ENCODE data around the gene RBM42.
"Not testable (repeated sequence)": the region's sequence is repeated elsewhere in the genome, so short reads cannot be mapped to it uniquely, and the experiment has no call there.

RBM42 gene, protein sequence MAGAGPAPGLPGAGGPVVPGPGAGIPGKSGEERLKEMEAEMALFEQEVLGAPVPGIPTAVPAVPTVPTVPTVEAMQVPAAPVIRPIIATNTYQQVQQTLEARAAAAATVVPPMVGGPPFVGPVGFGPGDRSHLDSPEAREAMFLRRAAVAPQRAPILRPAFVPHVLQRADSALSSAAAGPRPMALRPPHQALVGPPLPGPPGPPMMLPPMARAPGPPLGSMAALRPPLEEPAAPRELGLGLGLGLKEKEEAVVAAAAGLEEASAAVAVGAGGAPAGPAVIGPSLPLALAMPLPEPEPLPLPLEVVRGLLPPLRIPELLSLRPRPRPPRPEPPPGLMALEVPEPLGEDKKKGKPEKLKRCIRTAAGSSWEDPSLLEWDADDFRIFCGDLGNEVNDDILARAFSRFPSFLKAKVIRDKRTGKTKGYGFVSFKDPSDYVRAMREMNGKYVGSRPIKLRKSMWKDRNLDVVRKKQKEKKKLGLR

DNA sequence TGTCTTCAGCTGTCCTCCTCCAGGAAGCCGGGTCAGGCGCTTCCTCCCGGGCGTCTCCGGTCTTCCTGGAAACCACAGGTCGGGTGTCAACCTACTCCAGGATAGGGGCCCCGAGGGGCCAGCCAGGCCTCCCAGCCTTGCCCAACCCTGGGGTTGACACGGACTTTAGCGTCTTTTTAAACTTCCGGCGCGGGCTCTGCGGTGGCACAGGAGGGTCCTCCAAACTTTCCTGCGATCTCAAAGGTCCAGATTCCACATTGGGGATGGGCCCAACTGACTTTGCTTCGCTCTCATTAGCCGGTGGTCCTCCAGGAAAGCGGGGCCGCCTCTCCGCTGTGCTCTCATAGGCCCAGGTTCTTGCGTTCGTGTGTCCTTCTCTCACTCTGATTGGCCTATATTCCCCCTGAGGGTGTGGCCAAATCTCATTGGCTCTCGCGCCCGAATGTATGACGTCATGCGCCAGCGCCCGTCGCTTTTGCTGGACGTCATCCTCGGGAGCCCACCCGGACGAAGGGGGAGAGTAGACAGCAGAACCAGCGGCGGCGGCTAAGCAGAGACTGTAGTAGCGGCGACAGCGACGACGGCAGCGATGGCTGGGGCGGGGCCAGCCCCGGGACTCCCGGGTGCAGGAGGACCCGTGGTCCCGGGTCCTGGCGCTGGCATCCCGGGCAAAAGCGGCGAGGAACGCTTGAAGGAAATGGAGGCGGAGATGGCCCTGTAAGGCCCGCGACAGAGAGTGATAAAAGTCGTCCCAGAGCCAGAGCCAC, at the start of gene RBM42:
Gene RBM42, plus strand, starts transcription at position 472 of the 767 bp plus-strand sequence. Its CDS starts 118 bp downstream, at position 590.
- H3K4me3 Mint-ChIP-seq = peak within 1 kb of the TSS; percentile 98
- peaks cover 21% of the 10 kb centered on the region for H3K4me1 Mint-ChIP-seq (ENCODE audit: low read depth)
- H3K27me3 Mint-ChIP-seq = no peaks in the 10 kb centered on the region
- peaks cover 2% of the 10 kb centered on the region for H3K36me3 Mint-ChIP-seq
- H3K27ac Mint-ChIP-seq = peak within 1 kb of the TSS; percentile 96
- H3K9me3 Mint-ChIP-seq (ENCODE audit: low read depth) = no peaks in the 10 kb centered on the region

DNA sequence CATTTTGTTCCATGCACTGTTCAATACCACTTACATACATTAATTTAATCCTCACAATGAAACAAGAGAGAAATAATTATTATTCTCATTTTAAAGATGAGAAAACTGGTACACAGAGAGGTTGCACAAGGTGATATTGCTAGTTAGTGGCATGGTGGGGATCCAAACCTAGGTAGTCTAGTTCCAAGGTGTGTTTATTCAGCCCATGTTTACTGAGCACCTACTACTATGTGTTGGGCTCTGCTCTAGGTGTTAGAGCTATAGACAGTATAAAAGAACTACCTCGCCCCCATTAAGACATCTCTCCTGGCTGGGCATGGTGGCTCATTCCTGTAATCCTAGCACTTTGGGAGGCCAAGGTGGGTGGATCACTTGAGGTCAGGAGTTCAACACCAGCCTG, 46.1 kb upstream of the RBM42 start:
- Mint-ChIP-seq H3K4me1 (ENCODE audit: low read depth) (no peaks in the 10 kb centered on the region), H3K9me3 (ENCODE audit: low read depth) (no peaks in the 10 kb centered on the region), H3K27ac (no peak overlapping the region), H3K27me3 (peaks cover 19% of the 10 kb centered on the region), H3K36me3 (peaks cover 2% of the 10 kb centered on the region), H3K4me3 (no peak overlapping the region)

DNA sequence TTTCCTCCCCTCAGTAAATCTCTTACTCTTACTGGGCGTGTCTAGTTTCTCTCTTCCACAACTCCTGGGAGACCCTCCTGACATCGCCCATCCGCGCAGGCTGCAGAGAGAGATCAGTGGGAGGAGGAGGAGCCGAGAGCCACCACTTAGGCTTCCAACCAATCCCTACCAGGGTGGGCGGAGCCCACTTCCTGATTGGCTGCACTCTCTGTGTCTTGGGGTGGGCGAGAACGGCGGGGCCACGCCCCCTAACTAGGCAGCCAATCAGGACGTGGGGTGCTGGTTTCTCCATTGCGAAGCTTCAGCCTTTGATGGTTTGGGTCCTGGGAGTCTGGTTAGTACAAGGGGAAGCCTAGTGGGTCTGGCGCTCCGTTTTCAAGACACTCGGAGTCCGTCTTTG, 43.0 kb upstream of the RBM42 start, which contains the start of gene PMIS2:
Gene PMIS2, plus strand, starts transcription at position 326 of the 400 bp plus-strand sequence. CDS start 87 bp downstream, outside the sequence.
- Mint-ChIP-seq H3K27ac (no peak within 1 kb of the TSS), H3K4me1 (ENCODE audit: low read depth) (no peaks in the 10 kb centered on the region), H3K9me3 (ENCODE audit: low read depth) (no peaks in the 10 kb centered on the region), H3K27me3 (peaks cover 14% of the 10 kb centered on the region), H3K4me3 (no peak within 1 kb of the TSS), H3K36me3 (no peaks in the 10 kb centered on the region)

DNA sequence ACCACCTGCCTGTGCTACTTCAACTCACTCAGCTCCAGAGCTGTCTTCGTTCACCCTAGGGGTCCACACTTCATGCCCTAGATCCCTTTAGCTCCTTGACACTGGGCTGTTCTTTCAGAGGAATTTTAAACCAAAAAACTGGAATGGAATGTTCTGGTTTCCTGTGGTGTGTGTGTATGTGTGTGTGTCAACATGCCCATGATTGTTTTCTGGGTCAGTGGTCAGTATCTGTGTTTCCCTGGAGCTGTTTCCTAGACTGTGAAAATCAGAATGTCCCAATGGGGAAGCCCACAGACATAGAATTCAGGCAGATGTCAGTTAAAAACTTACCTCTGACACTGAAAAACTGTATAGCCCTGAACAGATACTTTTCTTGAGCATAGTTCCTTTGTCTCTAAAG, 41.5 kb upstream of the RBM42 start:
- no peak overlapping the region for H3K4me3 Mint-ChIP-seq
- no peak overlapping the region for H3K27ac Mint-ChIP-seq
- H3K36me3 Mint-ChIP-seq = no peaks in the 10 kb centered on the region
- H3K4me1 Mint-ChIP-seq (ENCODE audit: low read depth) = no peaks in the 10 kb centered on the region
- H3K9me3 Mint-ChIP-seq (ENCODE audit: low read depth) = no peaks in the 10 kb centered on the region
- peaks cover 14% of the 10 kb centered on the region for H3K27me3 Mint-ChIP-seq

DNA sequence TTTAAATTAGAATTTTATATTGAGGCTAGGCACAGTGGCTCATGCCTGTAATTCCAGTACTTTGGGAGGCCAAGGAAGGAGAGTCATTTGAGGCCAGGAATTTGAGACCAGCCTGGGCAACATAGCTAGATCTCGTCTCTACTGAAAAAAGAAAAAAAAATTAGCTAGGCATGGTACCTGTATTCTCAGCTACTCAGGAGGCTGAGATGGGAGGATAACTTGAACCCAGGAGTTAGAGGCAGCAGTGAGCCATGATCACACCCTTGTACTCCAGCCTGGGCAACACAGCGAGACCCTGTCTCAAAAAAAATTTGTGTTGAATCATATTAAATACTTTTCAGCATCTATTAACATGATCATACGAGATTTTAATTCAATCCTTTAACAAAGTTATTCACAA, 38.0 kb upstream of the RBM42 start:
- Mint-ChIP-seq H3K4me3 (no peak overlapping the region), H3K36me3 (no peaks in the 10 kb centered on the region), H3K27me3 (peaks cover 6% of the 10 kb centered on the region), H3K9me3 (ENCODE audit: low read depth) (no peaks in the 10 kb centered on the region), H3K4me1 (ENCODE audit: low read depth) (no peaks in the 10 kb centered on the region), H3K27ac (no peak overlapping the region)

DNA sequence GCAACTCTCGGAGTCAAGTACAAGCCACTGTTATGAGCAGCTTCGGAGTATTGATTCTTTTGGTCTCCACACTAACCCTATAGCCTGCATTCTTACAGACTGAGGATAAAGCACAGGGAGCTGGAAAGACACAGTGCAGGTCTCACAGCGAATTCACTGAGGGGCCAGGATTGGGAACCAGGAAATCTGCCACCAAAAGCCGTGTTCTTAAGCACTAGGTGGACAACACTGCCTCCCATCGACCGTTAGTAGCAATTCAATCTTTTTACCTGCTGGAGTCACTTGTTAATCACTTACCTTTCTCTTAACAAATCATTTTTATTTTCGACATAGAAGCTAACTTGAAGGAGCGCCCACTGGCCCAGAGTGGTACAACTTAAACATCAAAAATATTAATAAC, 36.6 kb upstream of the RBM42 start:
- Mint-ChIP-seq H3K4me1 (ENCODE audit: low read depth) (no peaks in the 10 kb centered on the region), H3K27me3 (peaks cover 2% of the 10 kb centered on the region), H3K27ac (no peak overlapping the region), H3K4me3 (no peak overlapping the region), H3K9me3 (ENCODE audit: low read depth) (no peaks in the 10 kb centered on the region), H3K36me3 (no peaks in the 10 kb centered on the region)

DNA sequence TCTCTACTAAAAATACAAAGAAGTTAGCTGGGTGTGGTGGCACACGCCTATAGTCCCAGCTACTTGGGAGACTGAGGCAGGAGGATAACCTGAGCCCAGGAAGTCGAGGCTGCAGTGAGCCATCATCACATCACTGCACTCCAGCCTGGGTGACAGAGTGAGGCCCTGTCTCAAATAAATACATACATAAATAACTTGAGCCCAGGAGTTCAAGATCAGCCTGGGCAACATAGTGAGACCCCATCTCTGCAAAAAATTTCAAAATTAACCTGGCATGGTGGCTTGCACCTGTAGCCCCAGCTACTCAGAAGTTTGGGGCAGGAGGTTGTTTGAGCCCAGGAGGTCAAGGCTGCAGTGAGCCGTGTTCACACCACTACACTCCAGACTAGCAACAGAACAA, 33.8 kb upstream of the RBM42 start:
- H3K9me3 Mint-ChIP-seq (ENCODE audit: low read depth); H3K36me3 Mint-ChIP-seq; H3K27ac Mint-ChIP-seq; H3K4me3 Mint-ChIP-seq; H3K27me3 Mint-ChIP-seq; H3K4me1 Mint-ChIP-seq (ENCODE audit: low read depth): not testable (repeated sequence)

DNA sequence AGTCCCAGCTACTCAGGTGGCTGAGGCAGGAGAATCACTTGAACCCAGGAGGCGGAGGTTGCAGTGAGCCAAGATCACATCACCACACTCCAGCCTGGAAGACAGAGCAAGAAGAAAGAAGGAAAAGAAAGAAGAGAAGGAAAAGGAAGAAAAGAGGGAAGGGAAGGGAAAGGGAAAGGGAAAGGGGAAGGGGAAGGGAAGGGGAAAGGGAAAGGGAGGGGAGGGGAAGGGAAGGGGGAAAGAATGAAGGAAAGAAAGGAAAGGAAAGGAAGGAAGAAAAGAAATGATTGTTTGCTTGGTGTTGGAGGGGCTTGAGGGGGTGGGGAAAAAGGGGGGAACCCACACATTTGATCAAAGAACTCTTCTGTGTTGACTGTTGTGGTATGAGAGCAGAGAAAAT, 32.9 kb upstream of the RBM42 start:
- Mint-ChIP-seq H3K27me3 (peaks cover 2% of the 10 kb centered on the region), H3K9me3 (ENCODE audit: low read depth) (no peaks in the 10 kb centered on the region), H3K4me1 (ENCODE audit: low read depth) (no peaks in the 10 kb centered on the region), H3K27ac (no peak overlapping the region), H3K4me3 (no peak overlapping the region), H3K36me3 (no peaks in the 10 kb centered on the region)

DNA sequence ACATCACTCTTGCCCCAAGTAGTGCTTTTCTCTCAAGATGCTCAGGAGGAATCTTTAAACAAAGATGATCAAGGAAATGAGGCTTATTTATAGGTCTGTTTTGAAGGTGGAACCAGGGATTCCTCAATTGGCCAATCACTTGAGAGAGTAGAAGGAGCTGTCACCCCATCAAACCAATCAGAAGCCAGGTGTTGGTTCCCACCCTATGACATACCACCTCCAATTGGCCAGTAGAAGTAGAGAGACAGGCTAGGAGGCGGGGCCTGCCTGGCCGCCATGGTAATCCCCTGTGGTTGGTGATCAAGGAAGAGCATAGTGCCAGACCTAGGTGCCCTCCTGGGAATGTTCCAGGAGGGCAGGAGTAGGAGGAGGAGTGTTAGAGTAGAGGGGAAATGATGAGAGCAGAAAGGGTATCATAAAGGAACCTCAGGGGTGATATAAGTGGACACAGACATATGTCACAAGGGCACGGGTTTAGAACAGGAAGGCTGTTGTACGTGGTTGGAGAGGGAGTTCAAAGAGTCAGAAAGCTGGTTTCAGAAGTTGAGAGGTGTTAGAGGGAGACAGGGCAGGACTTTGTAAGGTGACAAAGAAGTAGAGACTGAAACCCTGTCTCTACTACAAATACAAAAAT, 32.4 kb upstream of the RBM42 start:
- Mint-ChIP-seq H3K4me3 (no peak overlapping the region), H3K27me3 (peaks cover 2% of the 10 kb centered on the region), H3K9me3 (ENCODE audit: low read depth) (no peaks in the 10 kb centered on the region), H3K4me1 (ENCODE audit: low read depth) (no peaks in the 10 kb centered on the region), H3K36me3 (no peaks in the 10 kb centered on the region), H3K27ac (no peak overlapping the region)

DNA sequence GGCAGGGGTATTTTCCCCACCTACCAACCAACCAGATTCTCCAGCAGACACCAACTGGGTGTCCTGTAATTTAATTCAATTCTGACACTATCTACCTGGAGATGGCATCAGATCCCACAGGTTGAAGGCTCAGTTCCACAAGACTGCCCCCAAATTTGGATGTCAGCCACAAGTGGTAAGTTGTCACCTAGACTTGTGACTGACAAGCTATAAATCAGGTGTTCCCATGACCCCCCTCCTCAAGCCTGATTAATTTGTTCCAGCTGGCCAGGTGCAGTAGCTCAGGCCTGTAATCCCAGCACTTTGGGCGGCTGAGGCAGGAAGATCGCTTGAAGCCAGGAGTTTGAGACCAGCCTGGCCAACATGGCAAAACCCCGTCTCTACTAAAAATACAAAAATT, 26.9 kb upstream of the RBM42 start:
- Mint-ChIP-seq H3K4me1 (ENCODE audit: low read depth) (no peaks in the 10 kb centered on the region), H3K27me3 (no peaks in the 10 kb centered on the region), H3K4me3 (no peak overlapping the region), H3K36me3 (no peaks in the 10 kb centered on the region), H3K27ac (no peak overlapping the region), H3K9me3 (ENCODE audit: low read depth) (no peaks in the 10 kb centered on the region)

DNA sequence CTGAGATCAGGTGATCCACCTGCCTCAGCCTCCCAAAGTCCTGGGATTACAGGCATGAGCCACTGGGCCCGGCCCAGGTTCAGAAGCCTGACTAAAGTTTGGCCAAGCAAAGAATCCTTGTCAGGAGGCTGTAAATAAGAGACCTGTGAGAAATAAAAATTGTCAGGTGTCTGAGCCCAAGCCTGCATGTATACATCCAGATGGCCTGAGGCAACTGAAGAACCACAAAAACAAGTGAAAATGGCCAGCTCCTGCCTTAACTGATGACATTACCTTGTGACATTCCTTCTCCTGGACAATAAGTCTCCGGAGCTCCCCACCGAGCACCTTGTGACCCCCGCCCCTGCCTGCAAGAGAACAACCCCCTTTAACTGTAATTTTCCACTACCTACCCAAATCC, 24.4 kb upstream of the RBM42 start:
- not testable (repeated sequence) for H3K9me3 Mint-ChIP-seq (ENCODE audit: low read depth); H3K27ac Mint-ChIP-seq; H3K4me3 Mint-ChIP-seq; H3K36me3 Mint-ChIP-seq; H3K27me3 Mint-ChIP-seq; H3K4me1 Mint-ChIP-seq (ENCODE audit: low read depth)

DNA sequence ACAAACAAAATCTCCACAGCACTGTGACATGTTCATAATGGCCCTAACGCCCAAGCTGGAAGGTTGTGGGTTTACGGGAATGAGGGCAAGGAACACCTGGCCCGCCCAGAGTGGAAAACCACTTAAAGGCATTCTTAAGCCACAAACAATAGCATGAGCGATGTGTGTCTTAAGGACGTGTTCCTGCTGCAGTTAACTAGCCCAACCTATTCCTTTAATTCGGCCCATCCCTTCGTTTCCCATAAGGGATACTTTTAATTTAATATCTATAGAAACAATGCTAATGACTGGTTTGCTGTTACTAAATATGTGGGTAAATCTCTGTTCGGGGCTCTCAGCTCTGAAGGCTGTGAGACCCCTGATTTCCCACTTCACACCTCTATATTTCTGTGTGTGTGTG, 21.7 kb upstream of the RBM42 start:
- not testable (repeated sequence) for H3K4me3 Mint-ChIP-seq; H3K9me3 Mint-ChIP-seq (ENCODE audit: low read depth); H3K36me3 Mint-ChIP-seq; H3K27ac Mint-ChIP-seq; H3K27me3 Mint-ChIP-seq
- peaks cover 22% of the 10 kb centered on the region for H3K4me1 Mint-ChIP-seq (ENCODE audit: low read depth)

DNA sequence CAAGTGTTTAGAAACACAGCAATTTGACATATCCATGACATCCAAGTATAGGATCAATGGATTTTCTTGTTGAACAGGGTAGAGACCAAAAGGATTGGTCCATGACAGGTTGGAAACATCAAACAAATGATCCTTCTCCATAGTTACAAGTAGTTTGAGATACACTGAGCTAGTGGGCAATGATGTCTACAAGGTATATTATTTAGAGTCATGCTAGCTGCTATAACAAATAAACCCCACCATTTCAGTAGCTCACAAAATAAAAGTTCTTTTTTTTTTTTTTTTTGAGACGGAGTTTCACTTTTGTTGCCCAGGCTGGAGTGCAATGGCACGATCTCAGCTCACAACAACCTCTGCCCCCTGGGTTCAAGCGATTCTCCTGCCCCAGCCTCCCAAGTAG, 21.2 kb upstream of the RBM42 start:
- Mint-ChIP-seq H3K27me3 (no peaks in the 10 kb centered on the region), H3K4me1 (ENCODE audit: low read depth) (peaks cover 26% of the 10 kb centered on the region), H3K27ac (no peak overlapping the region)

DNA sequence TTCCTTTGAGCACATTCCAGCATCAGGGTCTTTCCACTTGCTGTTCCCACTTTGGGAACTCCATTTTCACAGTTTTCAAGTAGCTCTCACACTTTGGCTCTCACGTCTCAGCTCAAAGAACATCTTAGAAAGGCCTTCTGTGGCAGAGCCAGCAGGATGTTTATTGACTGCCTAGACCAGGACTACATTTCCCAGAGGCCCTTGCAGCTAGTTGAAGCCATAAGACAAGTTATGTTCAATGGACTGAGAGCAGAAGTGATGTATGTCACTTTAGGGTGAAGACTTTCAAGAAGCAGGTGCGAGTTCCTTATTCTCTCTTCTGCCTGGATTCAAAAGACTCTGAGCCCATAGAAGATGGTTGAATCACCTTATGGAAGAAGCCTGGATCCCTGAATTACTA, 20.6 kb upstream of the RBM42 start:
- Mint-ChIP-seq H3K4me3 (no peak overlapping the region), H3K9me3 (ENCODE audit: low read depth) (no peaks in the 10 kb centered on the region)

More for the DNA sequence above, 21.2 kb upstream of the RBM42 start:
- peaks cover 6% of the 10 kb centered on the region for H3K36me3 Mint-ChIP-seq
- no peak overlapping the region for H3K4me3 Mint-ChIP-seq
- H3K9me3 Mint-ChIP-seq (ENCODE audit: low read depth) = no peaks in the 10 kb centered on the region

DNA sequence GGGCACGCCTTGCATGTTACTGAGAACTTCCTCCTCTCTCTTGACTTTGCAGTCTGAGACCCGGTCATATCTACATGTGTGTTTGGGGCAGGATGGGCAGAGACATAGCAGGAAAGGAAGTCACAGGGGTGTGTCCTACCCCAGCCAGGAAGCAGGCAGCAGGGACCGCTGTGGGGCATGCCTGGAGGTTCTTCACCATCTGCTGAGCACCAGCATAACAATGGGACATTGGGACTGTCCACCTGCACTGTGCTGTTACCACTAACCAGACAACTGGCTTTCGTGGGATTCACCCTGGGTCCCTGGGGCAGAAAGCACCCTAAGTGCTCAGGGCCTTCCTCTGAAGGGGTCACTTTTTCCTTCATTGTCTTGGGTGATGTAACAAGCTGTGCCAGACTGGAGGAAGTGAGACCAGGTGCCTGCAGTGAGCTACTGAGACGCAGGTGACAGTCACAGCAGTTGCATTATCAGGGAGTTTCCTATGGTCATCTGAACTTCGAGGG, 18.9 kb upstream of the RBM42 start:
- Mint-ChIP-seq H3K9me3 (ENCODE audit: low read depth) (no peaks in the 10 kb centered on the region), H3K27ac (peak overlapping the region; percentile 34), H3K36me3 (peaks cover 6% of the 10 kb centered on the region), H3K4me3 (peak overlapping the region; percentile 41), H3K27me3 (no peaks in the 10 kb centered on the region), H3K4me1 (ENCODE audit: low read depth) (peaks cover 28% of the 10 kb centered on the region)

More for the DNA sequence above, 20.6 kb upstream of the RBM42 start:
- Mint-ChIP-seq H3K27me3 (no peaks in the 10 kb centered on the region), H3K4me1 (ENCODE audit: low read depth) (peaks cover 26% of the 10 kb centered on the region), H3K27ac (no peak overlapping the region), H3K36me3 (peaks cover 6% of the 10 kb centered on the region)
